Activated CD4-positive, alpha-beta T cell treated with anti-CD3 and anti-CD28 coated beads, Interleukin-2, amount 50 U/mL, for 48 hours (primary cell): ENCODE results near the gene HOXD10.

Experiments used
- DNase-seq, 2 experiments: peaks; one replicate each; pipeline ENCODE4 v3.0.0-alpha.2; 2020

Gene HOXD10

DNA sequence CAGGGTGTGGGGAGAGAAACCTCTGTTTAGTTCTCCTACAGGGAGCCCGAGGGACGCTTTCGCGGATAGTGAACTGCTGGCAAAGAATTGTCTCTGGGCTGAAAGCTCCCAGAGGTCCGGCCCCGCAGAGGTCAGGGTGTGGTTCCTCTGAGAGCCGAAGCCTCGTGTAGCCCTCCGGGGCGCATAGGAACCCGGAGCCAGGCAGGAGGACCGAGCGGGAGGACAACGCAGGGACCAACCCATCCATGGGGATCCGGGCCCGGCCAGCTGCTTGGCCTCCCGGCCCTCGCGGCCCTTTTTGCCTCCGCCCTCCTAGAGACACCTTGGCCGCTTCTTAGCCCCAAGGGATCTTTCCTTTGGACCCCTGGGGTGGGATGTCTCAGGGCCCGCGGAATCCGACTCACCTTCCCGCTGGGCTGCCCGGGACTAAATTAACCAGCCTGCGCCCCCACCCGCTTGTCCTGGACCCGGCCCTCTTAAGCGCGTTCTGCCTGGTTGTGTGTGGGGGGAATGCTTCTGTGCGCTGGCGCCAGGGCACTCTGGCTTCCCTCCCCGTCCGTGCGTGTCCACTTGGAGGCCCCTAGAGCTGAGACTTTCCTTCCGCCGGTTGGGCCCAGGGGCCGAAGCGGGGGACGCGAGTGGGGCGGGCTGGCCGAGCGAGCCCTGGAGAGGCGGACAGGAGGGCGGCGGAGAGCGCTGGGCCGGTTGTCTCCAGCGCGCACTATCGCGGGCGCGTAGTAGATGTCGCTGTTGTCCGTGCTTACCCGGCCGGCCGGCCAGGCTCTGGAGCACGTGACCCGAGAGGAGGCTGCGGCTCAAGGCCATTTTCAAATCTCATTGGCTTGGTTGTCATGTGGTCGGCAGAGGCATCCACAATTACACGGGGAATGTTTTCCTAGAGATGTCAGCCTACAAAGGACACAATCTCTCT lies at the start of gene HOXD10:
Gene HOXD10 (plus strand): TSS at position 896 of the 931 bp plus-strand sequence. CDS start 56 bp downstream, outside the sequence.
- no peak for DNase-seq

DNA sequence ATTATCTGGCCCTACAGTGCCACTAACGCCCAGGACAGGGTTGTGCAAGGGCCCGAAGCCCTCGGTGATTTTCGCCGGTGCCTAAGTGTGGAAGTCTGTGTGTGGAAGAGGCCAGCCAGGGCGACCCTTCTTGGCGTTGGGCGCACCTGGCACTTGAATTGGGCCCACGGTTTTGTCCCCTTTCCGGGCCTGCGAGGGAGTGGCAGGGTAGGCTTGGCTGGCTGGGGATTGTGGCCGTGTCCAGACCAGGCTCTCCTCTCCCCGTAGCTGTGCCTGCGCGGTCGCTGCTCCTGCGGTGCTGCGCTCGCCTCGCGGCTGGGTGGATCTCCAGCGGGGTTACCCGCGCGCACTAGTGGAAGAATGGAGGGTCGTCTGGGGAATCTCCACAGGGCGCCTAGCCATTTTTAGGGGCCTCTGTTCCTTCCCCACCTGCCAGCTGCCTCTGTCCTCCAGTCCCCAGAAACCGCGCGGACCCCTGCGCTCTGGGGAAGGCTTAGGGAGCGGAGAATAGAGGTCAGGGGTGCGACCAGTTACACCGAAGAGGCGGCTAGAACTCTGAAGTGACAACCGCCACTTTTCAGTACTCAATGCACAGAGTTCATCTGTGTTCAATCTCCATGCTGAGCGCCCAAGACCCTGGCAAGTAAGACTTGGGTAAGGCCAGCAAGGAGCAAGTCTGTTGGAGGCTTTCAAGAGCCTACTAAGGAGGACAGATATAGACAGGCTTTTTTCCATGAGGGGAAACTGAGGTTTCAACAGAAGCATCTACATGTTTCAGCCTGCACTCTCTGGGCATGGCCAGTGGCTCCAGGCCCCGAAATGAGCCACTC lies 48.8 kb upstream of the HOXD10 start:
- no peak for DNase-seq

DNA sequence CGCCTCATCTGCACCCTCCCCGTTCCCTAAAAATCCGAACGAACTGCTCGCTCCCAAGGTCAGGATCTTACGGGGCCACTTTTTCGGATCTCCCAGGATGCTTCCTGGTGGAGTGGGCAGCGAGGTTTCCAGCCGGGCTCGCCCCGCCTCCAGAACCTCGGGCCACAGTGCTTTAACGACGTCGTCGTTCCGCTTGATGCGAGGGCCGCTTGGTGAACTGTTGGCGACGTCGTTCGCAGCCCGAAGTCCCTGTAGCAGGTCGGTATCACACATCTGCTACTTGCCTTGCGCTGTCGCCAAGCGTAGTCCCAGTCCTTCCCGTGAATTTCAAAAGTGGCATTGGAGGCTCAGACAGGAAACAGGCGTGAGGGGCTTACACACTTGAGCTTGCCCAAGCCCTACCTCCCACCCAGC lies 48.2 kb upstream of the HOXD10 start:
- DNase-seq, result no peak

DNA sequence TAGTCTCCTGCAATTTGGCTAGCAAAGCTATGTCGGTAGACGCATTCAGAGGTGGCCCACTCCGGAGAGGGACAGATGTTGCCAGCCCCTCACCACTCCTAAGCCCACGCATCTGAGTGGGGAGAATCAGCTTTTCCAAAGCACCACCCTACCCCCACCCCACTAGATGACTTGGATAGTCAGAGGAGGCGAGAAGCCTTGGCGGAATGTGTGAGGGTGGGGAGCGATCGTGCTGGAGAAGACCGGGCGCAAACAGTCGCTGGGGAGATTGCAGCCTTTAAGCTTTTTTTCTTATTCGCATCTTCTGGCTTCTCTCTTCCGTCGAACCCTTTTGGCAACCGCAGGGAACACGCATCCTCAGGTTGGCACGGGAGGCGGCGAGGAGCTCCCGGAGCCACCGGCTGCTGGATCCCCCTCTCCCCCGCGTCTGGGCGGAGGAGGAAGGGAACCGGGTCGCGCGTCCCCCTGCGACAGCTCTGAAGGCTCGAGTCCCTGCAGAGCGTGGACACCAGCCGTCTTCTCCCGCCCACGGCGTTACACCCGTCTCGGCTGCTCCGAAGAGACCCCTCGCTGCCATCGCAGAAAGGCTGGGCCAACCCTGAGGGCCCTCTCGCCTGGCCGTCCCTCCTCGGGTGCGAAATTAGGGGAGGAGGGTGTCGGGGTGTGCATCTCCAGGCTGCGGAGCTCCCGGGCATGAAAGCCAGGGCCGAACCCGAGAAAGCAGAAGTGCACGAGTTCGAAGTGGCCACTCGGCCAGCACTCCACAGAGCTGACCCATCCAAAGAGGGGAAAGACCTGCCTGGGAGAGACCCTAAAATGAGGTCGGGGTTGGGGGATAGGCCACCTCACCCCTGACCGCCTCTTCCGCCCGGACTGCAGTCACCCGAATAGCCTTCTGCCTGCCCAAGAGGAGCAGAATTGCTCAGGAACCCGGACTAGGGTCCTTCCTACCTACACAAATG lies 45.0 kb upstream of the HOXD10 start:
- no peak for DNase-seq

DNA sequence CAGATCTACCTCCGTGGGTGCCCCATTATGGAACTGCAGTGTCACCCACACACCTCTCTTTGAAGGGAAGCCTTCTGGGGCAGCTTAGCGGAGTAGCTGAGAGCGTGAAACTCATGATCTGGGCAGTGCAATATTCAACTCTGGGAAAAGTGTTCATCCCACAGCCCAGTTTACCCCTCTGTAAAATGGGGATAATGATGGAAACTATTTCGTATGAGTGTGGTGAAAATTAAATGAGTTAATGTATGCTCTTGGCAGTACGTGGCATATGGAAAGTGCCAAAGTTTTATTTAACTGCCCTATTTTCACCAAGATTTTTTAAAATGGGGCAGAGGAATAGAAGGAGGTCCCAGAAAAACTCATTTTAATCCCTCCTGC lies 44.3 kb upstream of the HOXD10 start:
- no peak for DNase-seq

DNA sequence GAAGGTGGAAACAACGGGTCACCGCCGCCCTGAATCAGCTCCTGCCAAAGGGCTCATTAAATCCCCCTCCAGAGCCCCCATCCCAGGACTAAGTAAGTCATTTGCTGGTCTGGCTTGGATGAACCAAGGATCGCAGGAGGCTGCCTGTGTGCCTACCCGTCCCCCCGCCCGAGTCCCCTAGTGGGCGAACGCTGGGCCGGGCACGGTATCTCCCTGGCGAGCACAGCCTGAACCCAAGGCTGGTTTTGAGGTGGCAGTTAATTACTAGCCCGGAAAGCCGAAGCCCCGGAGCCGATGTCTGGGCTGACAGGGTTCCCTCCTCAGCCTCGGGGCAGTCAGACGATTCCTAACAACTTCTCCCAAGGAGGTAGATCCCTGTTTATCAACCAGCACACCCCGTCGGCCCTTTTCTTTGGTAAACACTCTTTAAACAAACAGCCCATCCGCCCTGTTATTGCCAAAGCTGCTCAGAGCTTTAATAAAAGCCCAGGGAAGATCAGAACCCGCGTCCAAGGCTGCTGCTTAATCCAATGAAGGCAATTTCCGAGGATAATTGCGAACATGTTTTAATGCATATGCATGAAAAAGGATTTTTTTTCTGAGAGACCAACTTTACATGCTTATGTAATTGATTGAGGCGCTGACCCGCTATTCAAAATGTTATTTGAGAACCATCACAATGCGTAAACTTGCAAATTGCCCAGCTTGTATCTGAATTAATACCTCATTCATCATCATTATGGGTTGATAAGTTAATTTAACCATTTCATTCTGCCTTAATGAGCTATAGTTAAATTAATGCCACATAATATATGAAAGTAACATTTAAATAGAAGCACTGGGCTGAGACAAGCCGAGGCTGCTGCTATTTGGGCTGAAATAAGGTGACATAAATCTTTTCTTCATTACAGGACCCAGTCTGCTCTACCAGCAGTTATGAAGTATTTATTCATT lies 43.4 kb upstream of the HOXD10 start:
- DNase-seq, result no peak

DNA sequence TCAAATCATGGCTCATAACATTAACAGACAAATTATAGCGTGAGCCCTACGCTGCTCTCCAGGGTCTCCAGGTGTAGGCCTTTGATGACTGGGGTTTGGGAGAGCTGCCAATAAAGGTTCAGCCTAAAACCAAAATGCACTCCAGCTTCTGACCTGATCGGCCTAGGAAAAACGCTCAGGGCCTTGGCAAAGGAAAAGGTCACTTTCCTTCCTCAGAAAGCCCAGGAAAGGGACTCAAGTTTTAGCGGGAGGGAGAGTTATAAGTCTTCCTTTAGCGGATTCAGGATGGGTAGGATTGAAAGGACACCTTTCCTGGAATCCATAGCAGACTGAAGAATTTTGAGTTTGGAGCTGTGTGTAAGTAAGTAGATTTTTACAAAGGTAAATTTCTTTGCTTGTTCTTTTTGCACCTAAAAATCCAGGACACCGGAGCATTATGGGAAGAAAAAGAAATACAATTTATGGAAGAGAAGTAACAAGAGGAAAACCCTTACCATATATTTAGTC lies 41.6 kb upstream of the HOXD10 start:
- no peak for DNase-seq

DNA sequence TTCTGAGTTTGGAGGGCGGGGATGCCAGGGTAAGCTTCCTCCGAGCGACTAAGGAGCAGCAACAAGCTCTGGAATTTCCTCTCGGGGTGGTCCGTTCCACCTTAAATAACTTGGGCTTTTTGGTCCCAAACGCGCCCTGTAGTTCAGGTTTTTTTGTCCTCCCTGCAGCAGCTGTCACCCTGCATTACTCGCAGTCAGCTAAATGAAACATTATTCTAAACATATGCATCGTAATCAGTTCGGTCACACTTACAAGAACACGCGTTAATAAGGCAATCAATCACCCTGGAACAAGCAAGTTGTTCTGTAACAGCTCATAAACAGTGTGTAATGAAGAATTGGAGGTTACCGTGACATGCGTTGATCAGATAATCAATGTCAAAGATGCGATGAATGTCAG lies 41.1 kb upstream of the HOXD10 start:
- DNase-seq, result no peak

DNA sequence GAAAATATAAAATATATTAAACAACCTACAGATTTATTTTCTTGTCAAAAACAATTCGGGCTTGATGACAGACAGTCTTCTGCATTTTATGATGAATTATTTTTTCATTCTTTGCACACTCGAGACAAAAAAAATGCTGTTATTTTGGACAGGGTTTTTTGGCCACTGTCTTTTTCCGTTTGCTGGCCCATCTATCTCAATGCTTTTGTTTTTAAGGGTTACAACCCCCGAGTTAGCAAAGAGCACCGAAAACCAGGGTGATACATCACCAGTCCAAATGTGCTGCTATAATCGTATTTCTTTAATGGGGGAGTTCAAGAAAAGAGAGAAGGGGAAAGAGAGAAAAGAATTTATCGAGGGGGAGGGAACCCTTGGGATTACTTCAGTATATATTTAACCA lies 40.5 kb upstream of the HOXD10 start:
- no peak for DNase-seq

DNA sequence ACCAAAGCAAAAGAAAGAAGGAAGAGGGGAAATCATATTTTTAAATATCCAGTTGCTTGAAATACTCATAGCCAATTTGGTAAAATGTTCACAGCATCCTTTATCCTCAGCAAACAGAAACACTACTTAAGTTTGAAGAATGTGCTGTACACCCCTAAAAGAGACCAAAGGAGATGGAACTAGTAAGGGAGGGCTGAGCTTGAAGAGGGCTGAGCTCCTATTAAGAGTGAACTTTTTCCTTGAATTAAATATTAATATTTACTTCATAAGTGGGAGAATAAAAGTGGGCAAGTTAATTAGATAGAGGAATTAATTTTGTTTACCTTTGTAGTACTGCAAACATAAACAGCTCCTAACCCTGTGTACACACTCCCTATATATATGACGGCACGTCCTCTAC lies 39.8 kb upstream of the HOXD10 start:
- no peak for DNase-seq

DNA sequence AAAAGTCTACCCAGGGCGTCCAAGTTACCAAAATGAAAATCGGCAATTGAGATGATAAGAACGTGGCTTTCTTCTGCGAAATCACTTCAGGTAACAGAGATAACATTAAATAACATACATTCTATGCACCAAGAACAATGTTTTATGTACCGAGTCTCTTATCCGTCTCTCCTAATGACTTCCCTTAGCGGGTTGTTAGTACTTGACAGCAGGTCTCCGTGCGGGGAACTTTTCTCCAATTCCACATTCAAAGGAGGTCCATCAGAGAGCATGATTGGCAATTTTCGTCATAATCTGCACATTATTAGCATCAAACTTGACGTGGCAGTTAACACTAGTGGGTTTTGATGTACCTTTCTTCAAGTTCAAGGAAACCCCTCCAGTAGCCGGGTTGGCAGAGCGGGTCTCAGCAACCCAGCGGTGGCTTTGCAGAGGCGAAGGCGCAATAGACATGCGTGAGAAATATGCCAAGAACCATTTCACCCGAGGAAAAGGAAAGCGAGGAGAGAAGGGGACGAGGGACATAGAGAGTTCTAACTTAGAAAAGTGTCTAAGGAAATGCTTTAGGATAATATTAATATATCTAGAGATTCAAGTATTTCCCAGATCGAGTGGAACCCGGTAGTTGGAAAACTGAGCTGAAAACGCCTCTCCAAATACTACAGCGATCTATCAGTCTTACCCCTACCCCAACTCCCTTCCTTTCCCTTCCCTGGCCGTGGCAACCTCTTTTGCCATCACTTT lies 37.9 kb upstream of the HOXD10 start:
- DNase-seq, result no peak

DNA sequence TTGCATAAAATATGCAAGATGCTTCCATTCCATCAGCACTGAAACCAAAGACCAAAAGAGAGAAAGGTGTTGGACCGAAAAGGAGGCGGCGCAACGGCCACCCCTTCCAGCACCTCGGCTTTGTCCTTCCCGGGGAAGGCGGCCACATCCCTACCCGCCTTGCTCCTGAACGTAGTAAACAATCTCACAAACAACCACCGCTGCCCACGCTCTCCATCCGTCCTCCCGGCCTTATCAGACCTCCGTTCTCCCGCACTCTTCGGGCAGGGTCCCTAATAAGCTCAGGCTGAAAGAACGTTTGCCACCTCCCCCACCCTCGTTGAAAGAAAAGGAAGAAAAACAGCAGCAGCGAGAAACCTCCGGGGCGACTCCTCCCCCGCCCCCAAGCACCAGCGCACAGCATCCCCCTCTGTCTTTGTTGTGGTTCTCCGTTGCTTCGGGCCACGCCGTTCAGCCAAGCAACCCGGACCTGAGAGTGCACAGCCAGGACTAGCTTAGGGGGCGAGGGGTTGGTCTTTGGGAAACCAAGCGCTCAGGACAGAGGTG lies 37.2 kb upstream of the HOXD10 start:
- DNase-seq, result no peak

DNA sequence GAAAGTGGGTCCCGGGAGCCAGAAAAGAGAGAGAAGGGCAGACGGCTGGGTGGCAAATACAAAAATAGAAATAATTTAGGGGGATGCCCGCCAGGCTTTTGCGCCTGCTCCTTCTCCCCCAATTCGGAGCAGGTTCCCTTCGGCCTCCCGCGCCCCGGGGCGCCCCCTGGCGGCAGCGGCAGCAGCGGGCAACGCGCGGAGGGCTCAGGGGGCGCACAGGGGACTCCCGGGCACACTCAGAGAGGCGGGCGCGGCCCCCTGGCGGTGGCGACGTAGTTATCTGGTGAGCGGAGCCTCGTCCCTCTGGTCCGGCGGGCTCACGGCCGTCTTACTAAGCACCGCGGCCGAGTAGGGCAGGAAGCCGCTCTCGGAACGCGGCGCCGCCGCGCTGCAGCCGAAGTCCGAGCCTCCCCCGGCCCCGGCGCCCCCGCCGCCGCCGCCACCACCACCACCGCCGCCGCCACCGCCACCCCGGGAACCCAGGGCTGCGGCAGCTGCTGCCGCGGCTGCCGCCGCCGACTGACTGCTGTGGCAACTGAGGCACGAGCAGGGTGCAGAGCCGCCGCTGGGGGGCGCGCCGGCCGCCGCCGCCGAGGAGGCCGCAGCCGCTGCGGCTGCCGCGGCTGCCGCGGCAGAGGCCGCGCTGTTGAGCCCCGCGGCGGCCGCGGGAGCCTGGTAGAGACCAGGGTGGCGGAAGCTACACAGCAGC lies 36.6 kb upstream of the HOXD10 start:
- DNase-seq, result no peak

DNA sequence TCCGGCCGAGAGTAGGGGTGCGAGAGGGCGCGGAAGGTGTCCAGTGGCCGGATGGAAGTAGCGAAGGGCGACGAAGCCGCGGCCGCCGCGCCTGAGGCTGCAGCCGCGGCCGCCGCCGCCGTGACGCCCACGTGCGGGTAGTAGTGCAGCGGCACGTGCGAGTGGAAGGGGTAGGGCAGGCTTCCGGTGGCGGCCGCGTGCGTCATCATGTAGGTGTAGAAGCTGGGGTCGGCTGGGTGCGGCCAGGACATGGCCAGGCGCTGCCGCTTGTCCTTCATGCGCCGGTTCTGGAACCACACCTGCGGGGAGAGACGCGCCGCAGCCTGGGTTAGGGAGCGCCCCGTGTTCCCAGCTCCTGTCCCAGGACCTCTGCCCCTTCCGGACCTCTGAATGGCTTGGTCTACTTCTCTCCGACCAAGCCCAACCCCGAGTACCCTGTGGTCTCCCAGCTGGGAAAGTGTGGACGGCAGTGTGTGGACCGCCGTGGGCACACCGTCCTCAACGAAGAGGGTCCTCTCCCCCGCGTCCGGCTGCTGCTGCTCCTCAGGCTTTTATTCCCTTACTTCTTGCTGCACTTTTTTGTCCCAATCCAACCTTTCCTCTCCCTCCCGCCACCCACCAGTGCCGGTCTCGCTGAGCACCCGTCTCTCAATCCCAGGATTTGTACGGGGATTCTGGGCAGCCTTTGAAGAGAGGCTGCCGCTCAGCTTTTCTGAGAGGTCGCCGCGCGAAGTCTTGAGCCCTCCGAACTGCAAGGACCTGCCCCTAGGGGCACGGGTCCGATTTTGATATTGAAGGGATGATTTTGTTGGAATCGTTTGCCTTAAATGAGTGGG lies 35.8 kb upstream of the HOXD10 start:
- no peak for DNase-seq

DNA sequence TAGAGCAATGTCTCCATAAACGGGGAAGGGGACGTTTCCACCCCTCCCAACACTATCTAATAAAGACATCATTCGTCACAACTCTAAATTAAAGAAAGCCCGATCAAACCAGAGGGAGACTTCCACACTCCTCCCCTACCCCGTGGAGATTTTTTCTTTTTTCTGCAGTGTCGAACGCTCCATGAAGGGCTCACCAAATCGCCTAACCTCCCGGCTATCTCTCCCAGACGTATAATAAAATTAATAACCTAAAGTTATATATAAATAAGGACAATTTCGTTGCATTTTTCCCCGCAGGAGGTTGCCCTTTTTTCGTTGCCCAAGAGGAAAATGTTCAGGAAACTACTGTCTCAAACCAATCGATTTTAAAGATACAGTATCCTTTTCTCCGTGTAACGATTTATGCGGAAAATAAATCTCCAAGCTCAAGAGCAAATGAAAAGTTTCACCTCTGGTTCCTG lies 35.2 kb upstream of the HOXD10 start:
- DNase-seq, result no peak

DNA sequence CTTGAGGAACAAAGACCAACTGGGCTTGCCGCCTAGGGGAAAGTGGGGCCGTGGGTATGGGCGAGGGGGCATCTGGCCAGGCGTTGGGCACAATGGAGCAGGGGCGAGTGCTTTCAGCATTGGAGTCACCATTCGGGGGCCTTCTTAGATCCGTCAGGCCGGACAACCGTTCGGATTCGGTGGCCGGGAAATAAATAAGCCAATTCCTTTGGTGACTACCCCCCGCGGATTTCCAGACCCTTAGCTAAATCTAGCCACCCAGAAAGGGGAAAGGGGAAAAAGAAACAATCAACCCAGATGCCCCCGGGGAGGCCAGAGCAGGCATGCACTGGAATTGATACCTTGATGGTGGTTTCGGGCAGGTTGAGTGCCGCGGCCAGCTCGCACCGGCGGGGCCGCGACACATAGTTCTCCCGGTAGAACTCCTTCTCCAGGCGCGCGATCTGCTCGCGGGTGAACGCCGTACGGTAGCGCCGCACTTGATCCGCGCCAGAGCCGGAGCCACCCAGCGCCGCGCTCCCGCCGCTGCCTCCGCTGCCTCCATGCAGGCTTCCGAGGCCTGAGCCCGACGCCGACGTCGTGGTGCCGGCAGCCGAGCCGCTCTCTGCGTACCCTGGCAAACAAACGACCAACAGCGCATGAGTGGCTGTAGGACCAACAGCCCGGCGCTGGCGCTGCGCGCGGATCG lies 34.6 kb upstream of the HOXD10 start:
- no peak for DNase-seq

DNA sequence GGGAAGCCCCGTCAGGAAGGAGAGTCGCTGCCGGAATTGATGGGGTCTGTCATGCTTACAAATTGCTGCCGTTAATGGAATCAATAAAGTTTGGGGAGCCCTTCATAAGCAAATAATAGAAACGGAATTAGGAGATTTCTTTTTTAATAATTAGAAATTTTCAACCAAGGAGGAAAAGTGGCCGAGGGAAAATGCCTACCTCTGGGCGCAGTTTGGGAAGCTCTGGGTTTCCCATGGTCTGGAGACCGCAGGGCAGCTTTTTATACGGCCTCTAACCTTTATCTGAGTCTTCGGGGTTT lies 34.1 kb upstream of the HOXD10 start:
- no peak for DNase-seq
